ENCODE measurements around the gene SORT1. TPM values are rescaled to one million over a fixed set of nuclear protein-coding genes. Genes with fewer than 3 reads are reported as not detected.

The SORT1 gene
- total and polyA plus RNA-seq, 2 of the 13 experiments (the other 11 are each of a cell fraction or from before 2014, with no cell fraction given) = 32.4 to 93.0 TPM

GRCh38 chr1:109392788-109393616 is 4.7 kb downstream of the SORT1 start (continued):
- peak; percentile 57 for TF ChIP-seq TFDP2 (CRISPR knock-in tag; IDR thresholded peaks at IDR 0.05)
- TF ChIP-seq NFYC (CRISPR knock-in tag; IDR thresholded peaks at IDR 0.05) = peak; percentile 27; the same call in 1 of the 2 replicates
- peak; percentile 60; the same call in 1 of the 2 replicates for TF ChIP-seq ZNF691 (CRISPR knock-in tag; IDR thresholded peaks at IDR 0.05; ENCODE audit: borderline replicate concordance, low read depth)
- TF ChIP-seq ZNF816 (CRISPR knock-in tag; IDR thresholded peaks at IDR 0.05; ENCODE audit: borderline replicate concordance) = peak; percentile 93; the same call in 1 of the 2 replicates
- no peak for TF ChIP-seq BRD4 (CRISPR knock-in tag; IDR thresholded peaks at IDR 0.05)
- TF ChIP-seq ATF1 (CRISPR knock-in tag; IDR thresholded peaks at IDR 0.05) = no peak; the same call in 1 of the 2 replicates
- TF ChIP-seq ZNF557 (CRISPR knock-in tag; IDR thresholded peaks at IDR 0.05) = no peak; the same call in 1 of the 2 replicates
- TF ChIP-seq ZNF331 (CRISPR knock-in tag; IDR thresholded peaks at IDR 0.05) = peak; percentile 53
- peak; percentile 90 for TF ChIP-seq HBP1 (CRISPR knock-in tag; IDR thresholded peaks at IDR 0.05; ENCODE audit: low read depth)
- TF ChIP-seq ZUFSP (CRISPR knock-in tag; IDR thresholded peaks at IDR 0.05; ENCODE audit: borderline replicate concordance) = no peak
- TF ChIP-seq ZNF263 (CRISPR knock-in tag; IDR thresholded peaks at IDR 0.05) = peak; percentile 59; the same call in 1 of the 2 replicates
- TF ChIP-seq RAD21 (CRISPR knock-in tag; IDR thresholded peaks at IDR 0.05) = 0 out of 2 replicates have a peak, but pooled peaks have one; percentile 22
- peak in 1 of 2 experiments; percentile 89; a peak in 2 of 4 replicates for TF ChIP-seq EP300 (IDR thresholded peaks at IDR 0.05; ENCODE audit: low read depth in 2 of 2, low read length in 2 of 2)
- TF ChIP-seq EP300 (CRISPR knock-in tag; IDR thresholded peaks at IDR 0.05; ENCODE audit: borderline replicate concordance) = peak; percentile 72
- TF ChIP-seq NFKB2 (CRISPR knock-in tag; IDR thresholded peaks at IDR 0.05; ENCODE audit: borderline replicate concordance) = peak; percentile 44; the same call in 1 of the 2 replicates
- TF ChIP-seq ZNF792 (CRISPR knock-in tag; IDR thresholded peaks at IDR 0.05) = 0 out of 2 replicates have a peak, but pooled peaks have one; percentile 18
- peak; percentile 79; the same call in 1 of the 2 replicates for TF ChIP-seq RERE (CRISPR knock-in tag; IDR thresholded peaks at IDR 0.05; ENCODE audit: low read depth)
- peak; percentile 88 for TF ChIP-seq GATAD2A (CRISPR knock-in tag; IDR thresholded peaks at IDR 0.05)
